Stimulated activated CD4-positive, alpha-beta T cell treated with anti-CD3 and anti-CD28 coated beads, Interleukin-4, amount 100 ng/mL, for 48 hours (primary cell): ENCODE data around the gene KRT2.
"Not testable (repeated sequence)": the region's sequence is repeated elsewhere in the genome, so short reads cannot be mapped to it uniquely, and the experiment has no call there.

ENCODE experiments used
- DNase-seq, 2 donors: peaks; one replicate each; pipeline ENCODE4 v3.0.0-alpha.2; 2020; ENCODE audit warnings: low read depth in 2 of 2

Gene KRT2

DNA sequence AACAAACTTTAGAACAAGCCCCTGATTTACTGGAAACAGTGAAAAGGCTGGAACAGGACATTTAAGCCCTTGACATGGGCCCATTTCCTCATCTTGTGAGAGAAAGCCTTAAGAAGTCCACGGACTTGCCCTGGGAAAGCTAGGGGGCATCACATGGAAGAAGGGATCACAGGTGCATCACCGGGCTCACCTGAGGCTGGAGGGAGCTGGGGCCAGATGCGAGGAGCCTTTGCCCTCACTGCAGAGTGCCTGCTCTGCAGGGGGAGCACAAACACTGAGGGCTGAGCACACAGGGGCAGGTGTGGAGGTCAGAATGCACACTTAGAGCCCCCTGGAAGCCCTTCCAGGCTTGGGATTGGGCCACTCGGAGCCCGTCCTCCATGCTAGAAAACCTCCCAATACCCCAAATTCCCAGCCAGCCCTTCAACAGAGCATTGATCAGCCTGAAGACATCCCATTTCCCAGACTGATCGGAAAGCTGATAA is 33.4 kb upstream of the KRT2 start:
- no peak for DNase-seq

DNA sequence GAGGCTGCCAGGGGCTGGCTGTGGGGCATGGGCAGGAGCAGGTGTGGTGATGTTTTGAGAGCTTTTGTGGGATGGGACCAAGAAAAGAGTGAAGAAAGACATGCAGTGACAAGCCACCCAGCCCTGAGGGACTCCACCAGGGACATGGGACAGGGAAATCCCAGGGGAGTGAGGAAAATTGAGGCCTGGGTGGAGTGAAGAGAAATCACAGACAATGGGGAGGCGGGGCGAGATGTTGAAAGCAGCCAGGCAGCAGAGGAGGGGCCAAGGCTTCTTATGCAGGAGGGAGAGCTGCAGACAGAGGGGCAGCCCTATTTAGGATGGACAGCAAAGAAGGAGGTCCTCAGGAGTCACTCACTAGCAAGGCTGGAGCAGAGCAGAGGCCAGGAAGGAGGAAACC is 32.4 kb upstream of the KRT2 start:
- no peak for DNase-seq

GRCh38 chr12:52683575-52684300 is 31.7 kb upstream of the KRT2 start:
- no peak for DNase-seq

GRCh38 chr12:52682938-52683574 is 31.0 kb upstream of the KRT2 start:
- DNase-seq: no peak

- DNase-seq: no peak
Observed at GRCh38 chr12:52682381-52682660, 30.3 kb upstream of the KRT2 start.

GRCh38 chr12:52681526-52682380 is 29.7 kb upstream of the KRT2 start:
- DNase-seq: no peak

DNA sequence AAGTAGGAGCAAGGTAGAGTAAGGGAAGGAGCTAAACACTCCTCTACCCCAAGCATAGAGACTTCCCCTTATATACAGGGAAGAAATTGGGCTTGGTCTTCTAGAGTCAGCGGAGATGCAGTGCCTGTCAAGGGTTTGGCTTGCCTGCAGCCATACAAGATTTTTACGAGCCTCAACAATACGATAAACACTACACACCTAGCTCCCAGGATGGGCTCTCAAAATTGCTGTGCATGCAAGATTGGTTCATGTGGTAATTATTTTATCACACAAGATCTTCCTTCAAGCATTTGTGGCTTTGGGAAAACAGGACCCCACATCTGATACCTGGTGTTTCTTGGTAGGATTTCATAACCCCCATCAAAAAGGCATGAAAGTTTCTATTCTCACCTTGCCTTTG is 28.4 kb upstream of the KRT2 start, which contains the start of gene KRT1:
Gene KRT1, minus strand, starts transcription at position 45 of the 400 bp plus-strand sequence. CDS start 59 bp downstream, outside the sequence.
- DNase-seq: no peak

DNA sequence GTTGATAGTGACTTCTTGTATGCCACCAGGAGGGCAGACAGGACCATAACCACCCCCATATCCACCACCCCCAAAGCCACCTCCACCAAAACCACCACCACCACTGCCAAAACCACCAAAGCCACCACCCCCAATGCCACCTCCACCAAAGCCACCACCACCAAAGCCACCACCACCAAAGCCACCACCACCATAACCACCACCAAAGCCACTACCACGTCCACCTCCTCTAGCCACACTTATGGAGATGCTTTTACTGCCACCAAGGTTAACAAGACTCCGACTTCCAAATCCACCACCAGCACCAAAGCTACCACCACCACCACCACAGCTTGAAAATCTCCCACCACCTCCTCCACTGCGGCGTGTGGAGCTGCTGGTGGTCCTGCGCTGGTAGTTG is 27.9 kb upstream of the KRT2 start:
- no peak for DNase-seq

DNA sequence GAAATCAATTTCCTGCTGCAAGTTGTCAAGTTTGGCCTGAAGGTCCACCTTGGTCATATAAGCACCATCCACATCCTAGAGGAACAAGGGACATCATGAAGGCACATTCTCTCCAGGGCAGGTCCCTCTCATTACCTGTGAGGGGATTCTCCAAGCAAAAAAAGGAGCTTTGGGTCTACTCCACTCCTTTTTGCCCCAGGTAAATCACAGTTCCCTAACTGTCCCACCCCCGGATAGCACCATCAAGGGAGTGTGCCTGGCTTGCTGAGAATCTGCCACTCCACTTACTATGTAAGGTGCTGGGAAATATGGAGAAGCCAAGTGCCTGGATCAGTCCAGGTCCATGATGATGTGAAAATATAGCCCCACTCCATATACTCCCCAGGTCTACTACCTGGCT is 25.7 kb upstream of the KRT2 start:
- no peak for DNase-seq

DNA sequence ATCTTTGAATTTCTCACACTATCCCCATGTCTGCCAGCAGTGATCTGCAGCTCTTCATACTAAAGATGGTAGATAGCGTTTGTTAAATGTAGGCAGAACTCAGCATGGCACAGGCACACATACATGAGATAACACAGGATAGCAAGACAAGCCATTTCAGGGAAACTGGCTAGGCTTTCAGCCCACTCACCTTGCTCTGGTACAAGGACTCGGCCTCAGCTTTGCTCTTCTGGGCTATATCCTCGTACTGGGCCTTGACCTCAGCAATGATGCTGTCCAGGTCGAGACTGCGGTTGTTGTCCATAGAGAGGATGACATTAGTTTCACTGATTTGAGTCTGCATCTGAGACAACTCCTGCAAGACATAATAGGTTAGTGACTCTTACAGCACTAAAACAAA is 25.1 kb upstream of the KRT2 start:
- DNase-seq: no peak

GRCh38 chr12:52676163-52676562 is 24.2 kb upstream of the KRT2 start:
- DNase-seq: no peak

GRCh38 chr12:52675301-52675701 is 23.3 kb upstream of the KRT2 start:
- DNase-seq: no peak

DNA sequence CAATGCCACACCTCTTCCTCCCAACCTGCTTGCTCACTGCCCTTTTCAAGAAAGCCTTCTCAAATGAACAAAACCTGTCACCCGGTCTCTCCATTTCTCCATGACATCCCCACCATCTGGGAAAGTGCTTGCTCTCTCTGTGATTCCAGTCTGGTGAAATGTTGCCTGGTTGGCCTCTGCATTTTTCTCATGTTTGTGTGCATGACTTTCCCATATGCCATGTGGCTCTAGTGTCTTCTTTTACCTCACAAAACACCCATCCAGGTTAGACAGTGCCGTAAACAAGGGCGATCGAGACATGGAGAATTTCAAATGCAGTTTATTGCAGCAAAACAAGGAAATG is 22.4 kb upstream of the KRT2 start:
- no peak for DNase-seq

DNA sequence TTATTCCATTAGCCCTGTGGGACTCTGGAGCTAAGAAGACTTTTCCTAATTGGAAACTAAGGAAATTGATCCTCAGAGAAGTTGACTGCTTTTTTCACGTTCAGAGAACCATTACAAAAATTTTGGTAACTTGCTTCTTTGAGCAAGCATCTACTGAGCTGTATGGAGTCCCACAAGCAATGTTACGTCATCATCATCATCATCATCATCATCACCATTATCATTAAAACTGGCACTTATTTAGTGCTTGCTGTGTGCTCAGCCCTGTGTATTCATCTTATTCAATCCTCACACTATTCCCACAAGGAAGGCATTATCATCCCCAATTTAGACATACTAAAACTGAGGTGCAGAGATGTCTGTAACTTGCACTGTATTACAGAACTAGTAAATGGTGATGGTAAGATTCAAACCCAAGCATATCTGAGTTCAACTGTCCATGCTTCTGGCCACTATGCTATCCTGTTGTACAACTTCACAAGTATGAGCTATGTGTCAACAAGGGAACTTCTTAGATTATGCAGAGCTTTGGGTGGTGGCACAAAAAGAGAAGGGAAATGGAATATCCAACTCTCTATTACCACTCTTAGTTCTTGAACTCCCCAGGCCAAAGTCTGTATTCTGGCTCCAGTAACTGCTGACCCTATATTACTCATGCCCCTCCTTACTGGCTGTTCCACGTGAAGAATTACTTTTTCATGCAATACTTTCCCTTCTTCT is 21.9 kb upstream of the KRT2 start:
- DNase-seq: no peak

GRCh38 chr12:52673217-52673616 is 21.2 kb upstream of the KRT2 start:
- no peak for DNase-seq

DNA sequence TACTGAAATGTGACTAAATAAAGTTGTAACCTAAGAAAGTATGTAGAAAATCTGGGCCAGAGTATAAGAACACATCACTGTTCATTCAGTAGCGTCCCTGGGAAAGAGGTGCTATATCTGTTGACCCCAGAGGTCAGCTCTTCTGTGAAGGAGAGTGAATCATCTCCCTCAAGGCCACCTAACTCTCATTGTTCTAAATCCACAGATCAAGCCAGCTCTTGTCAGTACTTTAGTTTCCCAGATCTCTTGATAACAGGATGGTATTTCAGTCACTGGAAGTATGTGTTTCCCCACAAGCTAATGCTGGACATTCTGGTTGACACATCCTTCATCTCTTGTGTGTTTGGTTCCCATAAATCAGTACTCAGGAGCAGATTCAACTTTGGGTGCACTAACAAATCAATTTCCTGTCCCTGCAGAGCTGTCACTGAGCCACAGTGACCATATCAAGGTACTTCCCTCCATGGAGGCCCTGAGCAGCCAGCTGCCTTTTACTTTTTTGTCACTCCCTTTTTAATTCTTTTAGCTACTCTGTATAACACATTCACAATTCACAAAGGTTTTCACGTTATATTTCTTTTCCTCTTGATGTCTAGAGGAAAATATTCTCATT is 20.4 kb upstream of the KRT2 start:
- DNase-seq: no peak

- no peak for DNase-seq
Observed at GRCh38 chr12:52670961-52671360, 18.9 kb upstream of the KRT2 start.

- DNase-seq: no peak
Observed at GRCh38 chr12:52670506-52670905, 18.5 kb upstream of the KRT2 start.

- DNase-seq: not testable (repeated sequence)
Observed at GRCh38 chr12:52669941-52670340, 17.9 kb upstream of the KRT2 start.

DNA sequence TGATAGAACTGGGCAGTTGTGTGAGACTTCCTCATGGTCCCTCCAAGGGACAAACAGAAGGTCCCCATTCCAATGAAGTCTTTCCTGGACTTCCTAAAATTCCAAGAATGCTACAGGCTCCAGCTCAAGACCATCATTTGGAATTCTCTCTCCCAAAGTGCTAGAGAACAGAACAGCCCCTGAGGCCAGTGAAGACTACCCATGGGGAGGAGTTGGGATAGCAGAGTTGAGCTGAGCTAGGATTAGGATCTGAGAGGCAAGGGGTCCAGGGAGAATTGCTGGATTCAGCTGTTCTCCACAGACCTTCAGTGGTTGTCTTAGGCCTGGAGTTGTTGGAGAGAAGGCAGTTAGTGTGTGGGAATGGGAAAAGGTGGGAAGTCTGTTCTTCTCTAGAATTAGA is 17.4 kb upstream of the KRT2 start:
- DNase-seq: no peak

DNA sequence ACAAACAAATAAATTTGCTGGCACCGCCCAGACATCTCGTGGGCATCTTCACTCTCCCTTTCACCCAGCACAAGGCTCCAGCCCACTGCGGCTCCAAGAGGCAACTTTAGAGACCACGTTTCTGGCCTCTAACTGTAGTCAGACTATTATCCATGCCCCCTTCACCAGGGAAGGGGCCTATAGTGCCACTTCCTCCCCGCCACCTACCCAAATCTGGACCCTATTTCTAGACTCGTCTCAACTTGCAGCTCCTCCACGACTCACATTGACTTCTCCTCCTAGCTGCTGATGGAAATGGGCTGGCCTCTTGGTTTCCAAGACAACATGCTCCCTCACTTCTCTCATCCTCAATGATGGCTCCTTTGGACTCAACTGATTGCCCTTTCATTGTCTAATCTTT is 15.9 kb upstream of the KRT2 start:
- DNase-seq: no peak

GRCh38 chr12:52667509-52667908 is 15.5 kb upstream of the KRT2 start:
- no peak for DNase-seq
